Measurements from ENCODE around the gene ABCA2. TPM values are rescaled to one million over a fixed set of nuclear protein-coding genes. Genes with fewer than 3 reads are reported as not detected.

Gene ABCA2
- total and polyA plus RNA-seq, 9 of the 15 experiments (the other 6 are each of a cell fraction or from before 2014, with no cell fraction given), result 0.69 to 16.3 (median 6.1) TPM; not detected in 2

GRCh38 chr9:136996361-136997292 is 31.4 kb downstream of the ABCA2 start, which contains the start of gene CLIC3 (continued):
- TF ChIP-seq, protein P1, sequence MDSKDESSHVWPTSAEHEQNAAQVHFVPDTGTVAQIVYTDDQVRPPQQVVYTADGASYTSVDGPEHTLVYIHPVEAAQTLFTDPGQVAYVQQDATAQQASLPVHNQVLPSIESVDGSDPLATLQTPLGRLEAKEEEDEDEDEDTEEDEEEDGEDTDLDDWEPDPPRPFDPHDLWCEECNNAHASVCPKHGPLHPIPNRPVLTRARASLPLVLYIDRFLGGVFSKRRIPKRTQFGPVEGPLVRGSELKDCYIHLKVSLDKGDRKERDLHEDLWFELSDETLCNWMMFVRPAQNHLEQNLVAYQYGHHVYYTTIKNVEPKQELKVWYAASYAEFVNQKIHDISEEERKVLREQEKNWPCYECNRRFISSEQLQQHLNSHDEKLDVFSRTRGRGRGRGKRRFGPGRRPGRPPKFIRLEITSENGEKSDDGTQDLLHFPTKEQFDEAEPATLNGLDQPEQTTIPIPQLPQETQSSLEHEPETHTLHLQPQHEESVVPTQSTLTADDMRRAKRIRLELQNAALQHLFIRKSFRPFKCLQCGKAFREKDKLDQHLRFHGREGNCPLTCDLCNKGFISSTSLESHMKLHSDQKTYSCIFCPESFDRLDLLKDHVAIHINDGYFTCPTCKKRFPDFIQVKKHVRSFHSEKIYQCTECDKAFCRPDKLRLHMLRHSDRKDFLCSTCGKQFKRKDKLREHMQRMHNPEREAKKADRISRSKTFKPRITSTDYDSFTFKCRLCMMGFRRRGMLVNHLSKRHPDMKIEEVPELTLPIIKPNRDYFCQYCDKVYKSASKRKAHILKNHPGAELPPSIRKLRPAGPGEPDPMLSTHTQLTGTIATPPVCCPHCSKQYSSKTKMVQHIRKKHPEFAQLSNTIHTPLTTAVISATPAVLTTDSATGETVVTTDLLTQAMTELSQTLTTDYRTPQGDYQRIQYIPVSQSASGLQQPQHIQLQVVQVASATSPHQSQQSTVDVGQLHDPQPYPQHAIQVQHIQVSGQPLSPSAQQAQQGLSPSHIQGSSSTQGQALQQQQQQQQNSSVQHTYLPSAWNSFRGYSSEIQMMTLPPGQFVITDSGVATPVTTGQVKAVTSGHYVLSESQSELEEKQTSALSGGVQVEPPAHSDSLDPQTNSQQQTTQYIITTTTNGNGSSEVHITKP (IDR thresholded peaks at IDR 0.05; ENCODE audit: partially characterized antibody), result peak; percentile 83
- no peak for TF ChIP-seq ZNF444 (CRISPR knock-in tag; IDR thresholded peaks at IDR 0.05)
- TF ChIP-seq, protein P2, sequence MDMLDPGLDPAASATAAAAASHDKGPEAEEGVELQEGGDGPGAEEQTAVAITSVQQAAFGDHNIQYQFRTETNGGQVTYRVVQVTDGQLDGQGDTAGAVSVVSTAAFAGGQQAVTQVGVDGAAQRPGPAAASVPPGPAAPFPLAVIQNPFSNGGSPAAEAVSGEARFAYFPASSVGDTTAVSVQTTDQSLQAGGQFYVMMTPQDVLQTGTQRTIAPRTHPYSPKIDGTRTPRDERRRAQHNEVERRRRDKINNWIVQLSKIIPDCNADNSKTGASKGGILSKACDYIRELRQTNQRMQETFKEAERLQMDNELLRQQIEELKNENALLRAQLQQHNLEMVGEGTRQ (CRISPR knock-in tag; IDR thresholded peaks at IDR 0.05), result no peak
- TF ChIP-seq RUNX1 (IDR thresholded peaks at IDR 0.05; ENCODE audit: low read depth), result 0 out of 2 replicates have a peak, but pooled peaks have one; percentile 8
- no peak for TF ChIP-seq E4F1 (CRISPR knock-in tag; IDR thresholded peaks at IDR 0.05; ENCODE audit: borderline replicate concordance)
- TF ChIP-seq ERF (CRISPR knock-in tag; IDR thresholded peaks at IDR 0.05), result no peak
- TF ChIP-seq PHB (CRISPR knock-in tag; IDR thresholded peaks at IDR 0.05), result 0 out of 2 replicates have a peak, but pooled peaks have one; percentile 20
- TF ChIP-seq MNT (conservative IDR thresholded peaks at IDR 0.05), result peak in 1 of 2 experiments; percentile 46; a peak in 1 of 4 replicates
- no peak for TF ChIP-seq POLR3A (IDR thresholded peaks at IDR 0.05; ENCODE audit: borderline replicate concordance, extremely low read depth, insufficient read depth, insufficient read length)
- TF ChIP-seq YY1 (IDR thresholded peaks at IDR 0.05; ENCODE audit: borderline replicate concordance in 1 of 3, control insufficient read depth in 1 of 3, extremely low read depth in 1 of 3, insufficient read depth in 3 of 3, insufficient read length in 1 of 3, insufficient replicate concordance in 2 of 3, low read depth in 1 of 3, low read length in 2 of 3), result peak in 2 of 3 experiments; percentile 56 to 62
- no peak for TF ChIP-seq CCAR2 (IDR thresholded peaks at IDR 0.05; ENCODE audit: low read depth, low read length)
- no peak for TF ChIP-seq KAT8 (IDR thresholded peaks at IDR 0.05; ENCODE audit: low read depth)
- TF ChIP-seq, protein P3, sequence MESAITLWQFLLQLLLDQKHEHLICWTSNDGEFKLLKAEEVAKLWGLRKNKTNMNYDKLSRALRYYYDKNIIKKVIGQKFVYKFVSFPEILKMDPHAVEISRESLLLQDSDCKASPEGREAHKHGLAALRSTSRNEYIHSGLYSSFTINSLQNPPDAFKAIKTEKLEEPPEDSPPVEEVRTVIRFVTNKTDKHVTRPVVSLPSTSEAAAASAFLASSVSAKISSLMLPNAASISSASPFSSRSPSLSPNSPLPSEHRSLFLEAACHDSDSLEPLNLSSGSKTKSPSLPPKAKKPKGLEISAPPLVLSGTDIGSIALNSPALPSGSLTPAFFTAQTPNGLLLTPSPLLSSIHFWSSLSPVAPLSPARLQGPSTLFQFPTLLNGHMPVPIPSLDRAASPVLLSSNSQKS (CRISPR knock-in tag; IDR thresholded peaks at IDR 0.05), result no peak
- TF ChIP-seq SIN3A (IDR thresholded peaks at IDR 0.05; ENCODE audit: borderline replicate concordance in 2 of 2, control insufficient read depth in 1 of 2, low read depth in 2 of 2, low read length in 2 of 2), result peak; percentile 94 to 98
